Esophagus squamous epithelium (tissue), 5 donors: Measurements from ENCODE around the gene DCC. TPM values are rescaled to one million over a fixed set of nuclear protein-coding genes. Genes with fewer than 3 reads are reported as not detected.

Experiments used
- DNase-seq: peaks from one replicate; lab custom pipeline; 2025; lab: John Stamatoyannopoulos, UW
- H3K27ac ChIP-seq, 4 donors: fragments of 200-600 bp; sonication (generic); one replicate each; pipeline ENCODE4 v1.5.1; 2016 to 2019; ENCODE audit warnings: mild to moderate bottlenecking in 1 of 4
- H3K27me3 ChIP-seq, 4 donors: fragments of 200-600 bp; sonication (generic); 1 replicate in 3 of 4; 2 replicates in 1 of 4; pipeline versions ENCODE4 v1.5.1 to v1.6.0; 2017 to 2021; ENCODE audit warnings: antibody characterized with exemption in 1 of 4
- H3K36me3 ChIP-seq, 3 donors: fragments of 200-600 bp; sonication (generic); one replicate each; pipeline ENCODE4 v1.5.1; 2016 to 2019
- H3K4me1 ChIP-seq, 3 donors: fragments of 200-600 bp; sonication (generic); one replicate each; pipeline ENCODE4 v1.5.1; 2017 to 2019
- H3K4me3 ChIP-seq, 4 donors: fragments of 200-600 bp; sonication (generic); 1 replicate in 3 of 4; 2 replicates in 1 of 4; pipeline ENCODE4 v1.5.1; 2016 to 2019; ENCODE audit warnings: mild to moderate bottlenecking in 2 of 4, moderate library complexity in 1 of 4
- H3K9me3 ChIP-seq, 3 donors: fragments of 200-600 bp; sonication (generic); one replicate each; pipeline ENCODE4 v1.5.1; 2016 to 2019
- CTCF ChIP-seq, 6 experiments: fragments of 450-650 bp in 4 of 6; fragments of 200-600 bp in 2 of 6; sonication (generic) in 2 of 6; IDR thresholded peaks; one replicate each; pipeline ENCODE4 v1.5.1; 2016 to 2019; ENCODE audit warnings: antibody characterized with exemption in 6 of 6, mild to moderate bottlenecking in 4 of 6, moderate library complexity in 4 of 6
- POLR2A ChIP-seq, 4 donors: fragments of 450-650 bp; IDR thresholded peaks; one replicate each; pipeline ENCODE4 v1.6.1; 2017; ENCODE audit warnings: antibody characterized with exemption in 4 of 4, mild to moderate bottlenecking in 4 of 4, moderate library complexity in 3 of 4
- WGBS, 2 donors: methylation state at CpG; one replicate each; pipeline ENCODE4 v1.1.5; 2018; 5-methylcytosine and 5-hydroxymethylcytosine counted together
- intact Hi-C: fragments of 100-400 bp; cut with DNase I; formaldehyde crosslinking; loops from one replicate; pipeline ENCODE4 v1.15.0; 2022
- total RNA-seq, 4 donors: library from RNA; depleted of rRNA; stranded (reverse); fragments of >200 nt; gene quantifications; one replicate each; pipeline ENCODE4 v1.1.0, GENCODE V29; 2016
- donor health status: DM: yes; HTN: yes; CAD: no.

Gene DCC
- total RNA-seq, 4 donors from 2014 or later: 0.06 to 0.95 TPM; not detected in 2

GRCh38 chr18:52813635-52814416, 473.8 kb downstream of the DCC start:
- 0 to 38% methylated on average over 1 of the region's 1 CpG for WGBS, 2 donors
- intact Hi-C loops: no loop called here

GRCh38 chr18:52815651-52816050, 475.7 kb downstream of the DCC start:
- H3K4me1 ChIP-seq: no peaks in the 10 kb centered on the region
- intact Hi-C loops: no loop called here
- H3K9me3 ChIP-seq: no peaks in the 10 kb centered on the region
- no peak overlapping the region for H3K4me3 ChIP-seq
- no peak for TF ChIP-seq POLR2A (IDR thresholded peaks at IDR 0.05)
- no peak for TF ChIP-seq CTCF (IDR thresholded peaks at IDR 0.05)
- no peak for DNase-seq
- no peaks in the 10 kb centered on the region for H3K36me3 ChIP-seq
- H3K27me3 ChIP-seq: no peaks in the 10 kb centered on the region
- no peak overlapping the region for H3K27ac ChIP-seq
- WGBS, 2 donors: 47 to 49% methylated on average over 2 of the region's 2 CpGs

More at GRCh38 chr18:52813635-52814416, 473.8 kb downstream of the DCC start:
- Histone ChIP-seq H3K36me3 (no peaks in the 10 kb centered on the region), H3K9me3 (peaks cover 0 to 8% (median 0%) of the 10 kb centered on the region in 3 donors), H3K27ac (no peak overlapping the region), H3K4me3 (no peak overlapping the region), H3K27me3 (no peaks in the 10 kb centered on the region), H3K4me1 (no peaks in the 10 kb centered on the region)
- no peak for DNase-seq
- no peak for TF ChIP-seq POLR2A (IDR thresholded peaks at IDR 0.05)
- no peak for TF ChIP-seq CTCF (IDR thresholded peaks at IDR 0.05)

GRCh38 chr18:52816121-52816520, 476.1 kb downstream of the DCC start:
- H3K9me3 ChIP-seq: no peaks in the 10 kb centered on the region
- no peak for TF ChIP-seq CTCF (IDR thresholded peaks at IDR 0.05)
- TF ChIP-seq POLR2A (IDR thresholded peaks at IDR 0.05): no peak
- no peak overlapping the region for H3K4me3 ChIP-seq
- no peaks in the 10 kb centered on the region for H3K27me3 ChIP-seq
- intact Hi-C loops: no loop called here
- no peak overlapping the region for H3K27ac ChIP-seq
- 26 to 37% methylated on average over 4 of the region's 4 CpGs for WGBS, 2 donors
- H3K4me1 ChIP-seq: no peaks in the 10 kb centered on the region
- DNase-seq: no peak
- no peaks in the 10 kb centered on the region for H3K36me3 ChIP-seq

- intact Hi-C loops: no loop called here
- Histone ChIP-seq H3K36me3 (no peaks in the 10 kb centered on the region), H3K9me3 (no peaks in the 10 kb centered on the region), H3K27ac (no peak overlapping the region), H3K4me1 (no peaks in the 10 kb centered on the region), H3K4me3 (no peak overlapping the region), H3K27me3 (no peaks in the 10 kb centered on the region)
- TF ChIP-seq POLR2A (IDR thresholded peaks at IDR 0.05) (no peak), CTCF (IDR thresholded peaks at IDR 0.05) (no peak)
- WGBS, 2 donors: 79 to 83% methylated on average over 1 of the region's 1 CpG
- DNase-seq: no peak
Measured at GRCh38 chr18:52822160-52822559, 482.2 kb downstream of the DCC start.

- Histone ChIP-seq H3K4me1 (no peaks in the 10 kb centered on the region), H3K27me3 (no peaks in the 10 kb centered on the region), H3K9me3 (no peaks in the 10 kb centered on the region), H3K4me3 (no peak overlapping the region), H3K27ac (no peak overlapping the region), H3K36me3 (no peaks in the 10 kb centered on the region)
- intact Hi-C loops: no loop called here
- WGBS, 2 donors: 46 to 53% methylated on average over 3 of the region's 3 CpGs
- TF ChIP-seq POLR2A (IDR thresholded peaks at IDR 0.05) (no peak), CTCF (IDR thresholded peaks at IDR 0.05) (no peak)
- no peak for DNase-seq
Measured at GRCh38 chr18:52824126-52824525, 484.1 kb downstream of the DCC start.
